Mucosa of descending colon (tissue), 3 donors: ENCODE data around the gene WNT3. TPM values are rescaled to one million over a fixed set of nuclear protein-coding genes. Genes with fewer than 3 reads are reported as not detected.
"Not testable (repeated sequence)": the region's sequence is repeated elsewhere in the genome, so short reads cannot be mapped to it uniquely, and the experiment has no call there.

ENCODE experiments used
- ATAC-seq: fragments of 200-7000 bp; cut with Tn5 transposase; one replicate; pipeline ENCODE4 v1.9.1; 2020; ENCODE audit warnings: mild to moderate bottlenecking, moderate library complexity
- DNase-seq, 3 donors: peaks; one replicate each; pipeline ENCODE4 v3.0.0-alpha.2; 2020
- H3K36me3 ChIP-seq: fragments of 200-600 bp; one replicate; pipeline ENCODE4 v1.8.0; 2021; ENCODE audit warnings: low read depth, mild to moderate bottlenecking
- H3K4me1 ChIP-seq: fragments of 200-600 bp; one replicate; pipeline ENCODE4 v1.8.0; 2021; ENCODE audit warnings: low read depth, mild to moderate bottlenecking
- H3K4me3 ChIP-seq: fragments of 200-600 bp; one replicate; pipeline ENCODE4 v1.8.0; 2021; ENCODE audit warnings: mild to moderate bottlenecking
- H3K9me3 ChIP-seq: fragments of 200-600 bp; one replicate; pipeline ENCODE4 v1.8.0; 2021; ENCODE audit warnings: mild to moderate bottlenecking
- CTCF ChIP-seq: fragments of 200-600 bp; IDR thresholded peaks from one replicate; pipeline ENCODE4 v1.8.0; 2022; ENCODE audit warnings: antibody characterized with exemption, mild to moderate bottlenecking
- intact Hi-C, 2 donors: fragments of 100-400 bp; cut with DNase I in 1 of 2; cut with micrococcal nuclease in 1 of 2; formaldehyde crosslinking; loops; one replicate each; pipeline versions ENCODE4 v1.11.0 to v1.11.1; 2022; cut with DNase I, micrococcal nuclease
- total RNA-seq, 3 donors: library from RNA; stranded (reverse); fragmentation: NEBNext Ultra II Directional in 2 of 3; extraction: Animal tissue kit (Norgen Biotek cat#: 25700) in 2 of 3; gene quantifications; one replicate each; pipeline versions ENCODE4 v1.2.1 to v1.2.4, GENCODE V29; 2021 to 2023
- donor health status: DM: no; HTN: no; CAD: no; lungs with moderate emphysema.
- donor health status: DM: no; HTN: no; CAD: no.
- donor health status: DM: no; HTN: yes; CAD: no.

Gene WNT3
- total RNA-seq, 3 donors from 2014 or later, result 0.29 to 1.1 (median 0.41) TPM

- no peak overlapping the region for H3K4me3 ChIP-seq
- no peak for ATAC-seq
- H3K36me3 ChIP-seq, result no peaks in the 10 kb centered on the region
These were observed 48.7 kb downstream of the WNT3 start for GRCh38 chr17:46769531-46770438.

GRCh38 chr17:46768896-46769295 lies 49.6 kb downstream of the WNT3 start:
- ATAC-seq, H3K4me1 ChIP-seq, DNase-seq, intact Hi-C loops, H3K36me3 ChIP-seq, H3K9me3 ChIP-seq, H3K4me3 ChIP-seq: not testable (repeated sequence)

More at GRCh38 chr17:46769531-46770438, 48.7 kb downstream of the WNT3 start:
- Histone ChIP-seq H3K9me3 (no peaks in the 10 kb centered on the region), H3K4me1 (peaks cover 4% of the 10 kb centered on the region)
- TF ChIP-seq CTCF, result no peak
- intact Hi-C loops, result no loop called here
- DNase-seq, result no peak

GRCh38 chr17:46768540-46768870 lies 50.0 kb downstream of the WNT3 start:
- H3K4me3 ChIP-seq, result no peak overlapping the region
- no peaks in the 10 kb centered on the region for H3K36me3 ChIP-seq
- intact Hi-C loops, result no loop called here
- ATAC-seq, result no peak
- DNase-seq, result no peak
- no peak for TF ChIP-seq CTCF
- H3K4me1 ChIP-seq, result peaks cover 4% of the 10 kb centered on the region
- H3K9me3 ChIP-seq, result no peaks in the 10 kb centered on the region

- no peaks in the 10 kb centered on the region for H3K36me3 ChIP-seq
- no peak overlapping the region for H3K4me3 ChIP-seq
- ATAC-seq (no peak), DNase-seq (no peak)
- TF ChIP-seq CTCF, result no peak
- intact Hi-C loops, result no loop called here
- H3K9me3 ChIP-seq, result no peaks in the 10 kb centered on the region
- H3K4me1 ChIP-seq, result no peaks in the 10 kb centered on the region
These were observed 51.7 kb downstream of the WNT3 start for GRCh38 chr17:46766493-46767491.

GRCh38 chr17:46765453-46765852 lies 53.0 kb downstream of the WNT3 start:
- H3K36me3 ChIP-seq, result no peaks in the 10 kb centered on the region
- intact Hi-C loops, result no loop called here
- H3K4me1 ChIP-seq, result no peaks in the 10 kb centered on the region
- no peaks in the 10 kb centered on the region for H3K9me3 ChIP-seq
- peak; percentile 7 for ATAC-seq
- no peak overlapping the region for H3K4me3 ChIP-seq
- no peak for TF ChIP-seq CTCF
- no peak for DNase-seq
